Cardiac muscle cell (in vitro differentiated cells and primary cell): Measurements from ENCODE around the gene LDB2. TPM values are rescaled to one million over a fixed set of nuclear protein-coding genes. Genes with fewer than 3 reads are reported as not detected.

Source experiments
- DNase-seq, 2 donors: peaks; one replicate each; pipeline versions ENCODE4 v3.0.0 to v3.0.0-alpha.2; 2010 to 2017; ENCODE audit warnings: low read depth in 1 of 2, low spot score in 1 of 2
- H3K27ac ChIP-seq: fragments of 200-600 bp; sonication (generic); 2 replicates; pipeline ENCODE4 v1.5.1; 2016
- H3K27me3 ChIP-seq: fragments of 200-600 bp; sonication (generic); 2 replicates; pipeline ENCODE4 v1.6.0; 2016; ENCODE audit warnings: control low read depth
- H3K36me3 ChIP-seq: fragments of 200-600 bp; sonication (generic); 2 replicates; pipeline ENCODE4 v1.5.1; 2016; ENCODE audit warnings: control low read depth
- H3K4me1 ChIP-seq: fragments of 200-600 bp; sonication (generic); 2 replicates; pipeline ENCODE4 v1.8.1; 2017; ENCODE audit warnings: low read depth, mild to moderate bottlenecking, mixed run types
- H3K4me3 ChIP-seq: fragments of 200-600 bp; sonication (generic); 2 replicates; pipeline ENCODE4 v1.5.1; 2016; ENCODE audit warnings: mild to moderate bottlenecking
- H3K9me3 ChIP-seq: fragments of 200-600 bp; sonication (generic); 2 replicates; pipeline ENCODE4 v1.5.1; 2017; ENCODE audit warnings: low read depth, mild to moderate bottlenecking, control low read depth
- polyA plus RNA-seq: library from polyadenylated mRNA; unstranded; fragments of >200 nt; fragmentation: Nextera tagmentation; extraction: Ambion mirVana; gene quantifications from 2 replicates; pipeline ENCODE4 v1.2.1, GENCODE V29; 2016
- total RNA-seq: library from RNA; depleted of rRNA; stranded (reverse); fragments of >200 nt; gene quantifications from 2 replicates; pipeline ENCODE4 v1.2.3, GENCODE V29; 2016
- TF ChIP-seq, protein P1 (sequence below): IDR thresholded peaks from 2 replicates; pipeline ENCODE4 v1.5.1; 2012; ENCODE audit warnings: low read depth, mild to moderate bottlenecking, low read length

LDB2 gene
- total and polyA plus RNA-seq, 2 experiments from 2014 or later = 10.4 to 12.4 TPM

DNA sequence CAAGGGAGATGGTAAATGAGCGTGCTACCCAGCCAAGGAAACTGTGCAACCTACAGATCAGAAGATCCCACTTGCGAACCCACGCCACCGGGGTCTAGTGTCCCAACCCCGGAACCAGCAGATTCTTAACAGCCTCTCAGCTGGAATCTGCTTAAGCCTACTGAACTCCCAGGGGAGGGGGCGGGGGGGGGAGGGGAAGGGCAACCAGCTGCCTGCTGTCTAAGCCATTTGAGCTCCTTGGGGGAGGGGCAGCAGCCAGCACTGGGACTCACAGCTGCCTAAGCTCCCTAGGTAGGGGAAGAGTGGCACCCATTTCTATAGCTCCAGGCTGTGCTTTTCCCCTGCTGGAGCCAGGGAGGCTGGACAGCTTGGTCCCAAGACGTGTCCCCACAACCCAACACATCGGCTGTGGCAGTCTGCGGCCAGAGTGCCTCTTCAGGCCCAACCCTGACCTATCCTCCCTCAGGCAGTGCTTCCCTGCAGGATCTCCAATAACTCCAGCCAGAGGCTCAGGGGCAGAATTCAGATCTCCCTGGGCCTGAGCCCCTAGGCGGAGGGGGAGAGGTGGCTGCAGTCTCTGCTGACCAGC lies 289.2 kb downstream of the LDB2 start:
- Histone ChIP-seq H3K27ac (no peak overlapping the region), H3K4me1 (no peaks in the 10 kb centered on the region)
- no peak for DNase-seq

DNA sequence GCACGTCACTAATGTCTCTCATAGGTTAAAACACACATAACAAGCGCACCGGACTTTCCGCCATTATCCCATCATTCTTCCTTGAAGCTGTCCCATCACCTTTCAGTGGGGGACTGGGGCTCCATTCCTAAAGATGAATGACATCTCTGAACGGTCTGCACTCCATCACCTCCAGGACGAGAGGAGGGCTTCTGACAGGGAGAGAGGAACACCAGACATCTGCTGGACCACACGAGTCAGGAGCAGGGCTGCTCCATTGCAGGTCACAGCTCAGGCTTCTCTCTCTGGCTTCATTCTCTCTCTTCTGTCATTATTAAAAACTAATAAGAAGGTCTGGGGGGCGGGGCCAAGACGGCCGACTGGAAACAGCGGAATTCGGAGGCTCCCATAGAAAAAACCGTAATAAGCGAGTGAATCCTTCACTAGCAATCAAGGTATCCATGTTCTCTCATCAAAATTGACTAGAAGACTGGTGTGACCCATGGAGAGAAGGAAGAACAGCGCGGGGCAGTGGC lies 289.8 kb downstream of the LDB2 start:
- H3K4me1 ChIP-seq = no peaks in the 10 kb centered on the region
- H3K27me3 ChIP-seq = no peaks in the 10 kb centered on the region
- H3K27ac ChIP-seq = no peak overlapping the region
- no peaks in the 10 kb centered on the region for H3K36me3 ChIP-seq
- TF ChIP-seq, protein P1, sequence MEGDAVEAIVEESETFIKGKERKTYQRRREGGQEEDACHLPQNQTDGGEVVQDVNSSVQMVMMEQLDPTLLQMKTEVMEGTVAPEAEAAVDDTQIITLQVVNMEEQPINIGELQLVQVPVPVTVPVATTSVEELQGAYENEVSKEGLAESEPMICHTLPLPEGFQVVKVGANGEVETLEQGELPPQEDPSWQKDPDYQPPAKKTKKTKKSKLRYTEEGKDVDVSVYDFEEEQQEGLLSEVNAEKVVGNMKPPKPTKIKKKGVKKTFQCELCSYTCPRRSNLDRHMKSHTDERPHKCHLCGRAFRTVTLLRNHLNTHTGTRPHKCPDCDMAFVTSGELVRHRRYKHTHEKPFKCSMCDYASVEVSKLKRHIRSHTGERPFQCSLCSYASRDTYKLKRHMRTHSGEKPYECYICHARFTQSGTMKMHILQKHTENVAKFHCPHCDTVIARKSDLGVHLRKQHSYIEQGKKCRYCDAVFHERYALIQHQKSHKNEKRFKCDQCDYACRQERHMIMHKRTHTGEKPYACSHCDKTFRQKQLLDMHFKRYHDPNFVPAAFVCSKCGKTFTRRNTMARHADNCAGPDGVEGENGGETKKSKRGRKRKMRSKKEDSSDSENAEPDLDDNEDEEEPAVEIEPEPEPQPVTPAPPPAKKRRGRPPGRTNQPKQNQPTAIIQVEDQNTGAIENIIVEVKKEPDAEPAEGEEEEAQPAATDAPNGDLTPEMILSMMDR = no peak
- H3K9me3 ChIP-seq = no peaks in the 10 kb centered on the region
- no peak for DNase-seq
- H3K4me3 ChIP-seq = no peak overlapping the region

More for the DNA sequence above, 289.2 kb downstream of the LDB2 start:
- Histone ChIP-seq H3K27me3 (no peaks in the 10 kb centered on the region), H3K9me3 (no peaks in the 10 kb centered on the region), H3K36me3 (no peaks in the 10 kb centered on the region), H3K4me3 (no peak overlapping the region)
- TF ChIP-seq, protein P1 = no peak

DNA sequence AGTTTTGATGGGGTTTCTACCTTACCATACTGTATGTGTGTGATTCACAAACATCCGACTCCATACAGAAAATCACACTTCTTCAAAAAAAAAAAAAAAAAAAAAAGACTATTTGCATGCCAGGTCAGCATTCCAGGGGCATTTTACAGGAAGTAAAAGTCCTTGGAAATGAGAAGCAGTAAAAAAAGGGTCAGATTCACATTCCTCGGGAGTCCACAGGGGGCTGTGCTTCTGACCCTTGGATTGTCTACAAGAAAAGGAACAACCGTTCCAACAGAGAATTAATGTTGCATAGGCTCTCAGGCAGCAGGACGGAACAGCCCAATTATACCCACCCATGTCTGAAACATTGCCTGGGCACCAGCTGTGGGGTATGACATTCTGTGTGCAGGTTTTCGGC lies 290.3 kb downstream of the LDB2 start:
- Histone ChIP-seq H3K9me3 (no peaks in the 10 kb centered on the region), H3K27me3 (no peaks in the 10 kb centered on the region), H3K4me1 (no peaks in the 10 kb centered on the region), H3K36me3 (no peaks in the 10 kb centered on the region), H3K4me3 (no peak overlapping the region), H3K27ac (no peak overlapping the region)
- TF ChIP-seq, protein P1 = no peak
- peak in 1 of 2 donors; percentile 64 for DNase-seq

GRCh38 chr4:16607241-16608066 lies 291.0 kb downstream of the LDB2 start:
- Histone ChIP-seq H3K36me3 (no peaks in the 10 kb centered on the region), H3K4me1 (no peaks in the 10 kb centered on the region), H3K4me3 (no peak overlapping the region), H3K27me3 (no peaks in the 10 kb centered on the region), H3K9me3 (no peaks in the 10 kb centered on the region), H3K27ac (no peak overlapping the region)
- no peak for DNase-seq
- TF ChIP-seq, protein P1 = no peak

DNA sequence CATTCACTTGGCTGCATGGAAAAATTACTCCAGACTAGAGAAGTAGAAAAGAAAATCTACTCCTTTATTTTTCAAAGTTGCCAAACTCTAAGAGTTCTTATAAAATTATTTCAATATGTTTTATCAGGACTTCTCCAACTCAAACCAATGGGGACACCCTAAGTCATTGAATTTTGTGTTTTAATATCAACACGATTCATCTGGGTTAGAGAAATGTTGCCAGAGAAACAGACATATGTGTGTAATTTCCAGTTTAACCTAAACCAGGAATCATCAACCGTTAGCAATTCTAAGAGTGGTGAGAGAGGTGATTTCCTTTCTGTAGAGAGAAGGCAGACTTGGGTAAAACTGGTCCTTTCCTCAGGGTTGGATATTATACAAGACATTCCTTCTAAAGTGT lies 291.8 kb downstream of the LDB2 start:
- no peak for DNase-seq

More for the DNA sequence above, 291.8 kb downstream of the LDB2 start:
- no peaks in the 10 kb centered on the region for H3K36me3 ChIP-seq
- H3K4me3 ChIP-seq = no peak overlapping the region
- no peaks in the 10 kb centered on the region for H3K27me3 ChIP-seq
- no peaks in the 10 kb centered on the region for H3K4me1 ChIP-seq
- no peaks in the 10 kb centered on the region for H3K9me3 ChIP-seq
- TF ChIP-seq, protein P1 = no peak
- no peak overlapping the region for H3K27ac ChIP-seq
